Measurements from ENCODE around the gene SMCO1.

DNA sequence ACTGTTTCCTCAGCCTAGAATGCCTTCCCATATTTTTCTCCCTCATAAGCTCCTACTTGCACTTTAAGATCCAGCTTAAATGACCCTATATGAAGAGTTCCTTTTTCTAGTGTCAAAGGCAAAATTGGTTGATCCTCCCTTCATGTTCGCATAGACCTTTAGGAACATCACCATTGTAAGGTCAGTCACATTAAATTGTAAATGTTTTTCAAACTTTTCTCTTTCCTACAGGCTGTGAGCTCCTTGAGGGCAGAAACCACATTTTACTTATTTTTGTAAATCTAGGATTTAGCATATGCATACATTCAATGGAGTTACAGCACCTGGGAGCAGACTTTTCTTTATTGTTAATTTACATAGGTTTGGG is 813 bp downstream of the SMCO1 start:
- no peak for TF ChIP-seq CTCF (IDR thresholded peaks at IDR 0.05)
- no peak for TF ChIP-seq JUND (IDR thresholded peaks at IDR 0.05)
- TF ChIP-seq YY1 (IDR thresholded peaks at IDR 0.05; ENCODE audit: low read depth), result no peak
- TF ChIP-seq POLR2AphosphoS5 (IDR thresholded peaks at IDR 0.05; ENCODE audit: low read depth, low read length), result no peak
- TF ChIP-seq RAD21 (IDR thresholded peaks at IDR 0.05; ENCODE audit: low read length), result no peak
- TF ChIP-seq EP300 (IDR thresholded peaks at IDR 0.05; ENCODE audit: borderline replicate concordance in 1 of 2, low read depth in 1 of 2, low read length in 1 of 2), result no peak
- no peak for TF ChIP-seq SMC3 (IDR thresholded peaks at IDR 0.05; ENCODE audit: low read depth, low read length)
- TF ChIP-seq, protein P1, sequence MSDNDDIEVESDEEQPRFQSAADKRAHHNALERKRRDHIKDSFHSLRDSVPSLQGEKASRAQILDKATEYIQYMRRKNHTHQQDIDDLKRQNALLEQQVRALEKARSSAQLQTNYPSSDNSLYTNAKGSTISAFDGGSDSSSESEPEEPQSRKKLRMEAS (IDR thresholded peaks at IDR 0.05; ENCODE audit: low read depth), result no peak
- no peak for TF ChIP-seq USF2 (IDR thresholded peaks at IDR 0.05; ENCODE audit: borderline replicate concordance, low read depth, low read length)
- TF ChIP-seq REST (IDR thresholded peaks at IDR 0.05; ENCODE audit: low read depth, low read length), result no peak
- no peak for TF ChIP-seq CHD2 (IDR thresholded peaks at IDR 0.05; ENCODE audit: low read length, partially characterized antibody)
- TF ChIP-seq FOXJ3 (CRISPR knock-in tag; IDR thresholded peaks at IDR 0.05), result no peak
- TF ChIP-seq RFX5 (IDR thresholded peaks at IDR 0.05; ENCODE audit: low read length), result no peak
- TF ChIP-seq MXI1 (IDR thresholded peaks at IDR 0.05; ENCODE audit: low read depth, low read length), result no peak

Measured in SK-N-SH (cell line).